K562 (cell line): ENCODE measurements around the gene SPTAN1. TPM values are rescaled to one million over a fixed set of nuclear protein-coding genes. Genes with fewer than 3 reads are reported as not detected.

ENCODE experiments used
- ATF3 ChIP-seq, 2 experiments: fragments of 450-650 bp in 1 of 2; sonication (generic) in 1 of 2; formaldehyde crosslinking in 1 of 2; IDR thresholded peaks in 1 of 2; conservative IDR thresholded peaks in 1 of 2; 2 replicates each; pipeline versions ENCODE4 v1.6.1 to v1.8.1; 2016 to 2023; ENCODE audit warnings: mild to moderate bottlenecking in 2 of 2, moderate library complexity in 2 of 2, inconsistent platforms in 1 of 2, missing genetic modification reagents in 1 of 2
- CEBPB ChIP-seq: fragments of 450-650 bp; IDR thresholded peaks from 2 replicates; pipeline ENCODE4 v1.6.1; 2016; ENCODE audit warnings: missing genetic modification characterization, missing compliant biosample characterization
- CTBP1 ChIP-seq: fragments of 450-650 bp; IDR thresholded peaks from 2 replicates; pipeline ENCODE4 v1.6.1; 2016; ENCODE audit warnings: borderline replicate concordance
- FOSL1 ChIP-seq: fragments of 200-800 bp; sonication (Bioruptor generic); conservative IDR thresholded peaks from 2 replicates; pipeline ENCODE4 v1.6.1; 2016; ENCODE audit warnings: missing genetic modification characterization, missing compliant biosample characterization
- POLR2G ChIP-seq: fragments of 200-400 bp; formaldehyde crosslinking; IDR thresholded peaks from 2 replicates; pipeline ENCODE4 v1.6.1; 2017; ENCODE audit warnings: low read depth, mild to moderate bottlenecking, antibody characterized with exemption, low read length, moderate library complexity
- RAD21 ChIP-seq, 2 experiments: fragments of 250-450 bp in 1 of 2; fragments of 450-650 bp in 1 of 2; sonication (Bioruptor Pico) in 1 of 2; formaldehyde crosslinking in 1 of 2; IDR thresholded peaks in 1 of 2; conservative IDR thresholded peaks in 1 of 2; 2 replicates each; pipeline versions ENCODE4 v1.4.0 to v1.8.0; 2020 to 2022; ENCODE audit warnings: mild to moderate bottlenecking in 2 of 2, moderate library complexity in 1 of 2
- REST ChIP-seq, 2 experiments: fragments of 450-650 bp; formaldehyde crosslinking in 1 of 2; IDR thresholded peaks; 2 replicates each; pipeline versions ENCODE4 v1.4.0 to v1.6.1; 2014 to 2020; ENCODE audit warnings: mild to moderate bottlenecking in 2 of 2, borderline replicate concordance in 1 of 2, low read depth in 1 of 2
- TEAD4 ChIP-seq, 2 experiments: sonication (generic) in 1 of 2; formaldehyde crosslinking in 1 of 2; IDR thresholded peaks; 2 replicates each; pipeline versions ENCODE4 v1.6.1 to v1.8.0; 2012 to 2022; ENCODE audit warnings: borderline replicate concordance in 1 of 2, inconsistent platforms in 1 of 2, low read length in 1 of 2, mild to moderate bottlenecking in 1 of 2, missing genetic modification reagents in 1 of 2
- USF1 ChIP-seq: sonication (generic); formaldehyde crosslinking; IDR thresholded peaks from 2 replicates; pipeline ENCODE4 v1.9.0; 2022; ENCODE audit warnings: mild to moderate bottlenecking, missing genetic modification reagents
- polyA plus RNA-seq, 8 experiments: library from polyadenylated mRNA; depleted of rRNA in 4 of 8; stranded (reverse) in 5 of 8; unstranded in 3 of 8; fragments of >200 nt; fragmentation: Nextera tagmentation in 2 of 8; fragmentation: Illumina TruSeq in 1 of 8; extraction: Ambion mirVana in 2 of 8; extraction: Trizol in 1 of 8; gene quantifications; 2 replicates each; pipeline versions ENCODE4 v1.2.1 to v1.2.3, GENCODE V29; 2011 to 2014; ENCODE audit warnings: inconsistent platforms in 1 of 8, missing spikeins in 1 of 8
- total RNA-seq, 7 experiments: library from RNA; depleted of rRNA in 6 of 7; stranded (reverse); fragments of >200 nt in 6 of 7; fragmentation: Illumina TruSeq in 2 of 7; extraction: Trizol in 2 of 7; gene quantifications; 2 replicates each; pipeline versions ENCODE4 v1.2.1 to v1.2.3, GENCODE V29; 2011 to 2021; ENCODE audit warnings: low replicate concordance in 1 of 7

Gene SPTAN1
- total and polyA plus RNA-seq, 9 of the 15 experiments (the other 6 are each of a cell fraction or from before 2014, with no cell fraction given): 1.5 to 13.5 (median 6.8) TPM

GRCh38 chr9:128635266-128636023 is 83.1 kb downstream of the SPTAN1 start (continued):
- TF ChIP-seq ATF3 (IDR thresholded peaks at IDR 0.05) (peak; percentile 68), ATF3 (CRISPR knock-in tag; conservative IDR thresholded peaks at IDR 0.05) (no peak), USF1 (CRISPR knock-in tag) (0 out of 2 replicates have a peak, but pooled peaks have one; percentile 20), POLR2G (peak; percentile 39; the same call in 1 of the 2 replicates), RAD21 (CRISPR knock-in tag; conservative IDR thresholded peaks at IDR 0.05 in 1 of 2, IDR thresholded peaks at IDR 0.05 in 1 of 2) (peak; percentile 22 to 25; a peak in 2 of 4 replicates), TEAD4 (IDR thresholded peaks at IDR 0.05; ENCODE audit: low read length) (0 out of 2 replicates have a peak, but pooled peaks have one; percentile 18), TEAD4 (CRISPR knock-in tag; IDR thresholded peaks at IDR 0.05; ENCODE audit: borderline replicate concordance) (no peak), CEBPB (tag) (no peak), CTBP1 (0 out of 2 replicates have a peak, but pooled peaks have one; percentile 11), FOSL1 (tag) (peak; percentile 91), REST (IDR thresholded peaks at IDR 0.05; ENCODE audit: borderline replicate concordance) (peak; percentile 34; the same call in 1 of the 2 replicates), REST (CRISPR knock-in tag; IDR thresholded peaks at IDR 0.05; ENCODE audit: low read depth) (no peak)
